Adrenal gland (tissue), 5 donors: Measurements from ENCODE around the gene SLC7A14.

Source experiments
- POLR2A ChIP-seq, 2 donors: fragments of 450-650 bp; IDR thresholded peaks; one replicate each; pipeline ENCODE4 v1.6.1; 2017; ENCODE audit warnings: antibody characterized with exemption in 2 of 2, mild to moderate bottlenecking in 2 of 2, moderate library complexity in 1 of 2
- TF ChIP-seq, protein P1 (sequence below), 6 experiments: fragments of 450-650 bp in 4 of 6; fragments of 200-600 bp in 2 of 6; sonication (generic) in 1 of 6; IDR thresholded peaks; 1 replicate in 5 of 6; 2 replicates in 1 of 6; pipeline versions ENCODE4 v1.5.1 to v1.8.0; 2016 to 2021; ENCODE audit warnings: antibody characterized with exemption in 6 of 6, mild to moderate bottlenecking in 2 of 6, moderate library complexity in 1 of 6
- donor health status: DM: no; HTN: no; CAD: no.

DNA sequence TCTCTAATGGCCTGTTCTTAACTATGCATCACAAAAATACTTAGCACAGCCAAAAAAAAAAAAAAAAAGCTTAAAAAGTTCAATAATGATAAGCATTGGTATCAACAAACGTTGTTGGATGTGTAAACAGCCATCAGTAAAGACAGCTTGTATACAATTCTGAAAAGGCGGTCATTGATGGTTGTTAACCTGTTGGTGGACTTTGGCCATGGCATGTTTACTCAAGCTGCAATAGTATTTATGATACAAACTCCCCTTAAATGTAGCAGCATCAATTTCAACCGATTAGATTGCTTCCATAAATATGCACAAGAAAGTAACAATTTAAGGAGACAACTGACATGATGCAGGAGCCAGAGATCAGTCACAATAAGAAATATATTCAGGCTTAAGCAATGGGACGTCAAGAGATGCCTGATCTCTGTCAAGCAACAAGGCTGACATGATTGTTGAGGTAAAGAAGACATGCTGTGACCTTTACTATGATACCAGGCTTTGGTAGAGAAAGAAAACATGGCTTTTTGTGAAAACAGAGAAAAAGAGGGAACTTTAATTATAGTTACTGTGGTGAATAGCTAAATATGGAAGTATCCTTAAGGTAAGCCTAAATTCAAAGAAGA is 14.2 kb upstream of the SLC7A14 start:
- TF ChIP-seq, protein P1, sequence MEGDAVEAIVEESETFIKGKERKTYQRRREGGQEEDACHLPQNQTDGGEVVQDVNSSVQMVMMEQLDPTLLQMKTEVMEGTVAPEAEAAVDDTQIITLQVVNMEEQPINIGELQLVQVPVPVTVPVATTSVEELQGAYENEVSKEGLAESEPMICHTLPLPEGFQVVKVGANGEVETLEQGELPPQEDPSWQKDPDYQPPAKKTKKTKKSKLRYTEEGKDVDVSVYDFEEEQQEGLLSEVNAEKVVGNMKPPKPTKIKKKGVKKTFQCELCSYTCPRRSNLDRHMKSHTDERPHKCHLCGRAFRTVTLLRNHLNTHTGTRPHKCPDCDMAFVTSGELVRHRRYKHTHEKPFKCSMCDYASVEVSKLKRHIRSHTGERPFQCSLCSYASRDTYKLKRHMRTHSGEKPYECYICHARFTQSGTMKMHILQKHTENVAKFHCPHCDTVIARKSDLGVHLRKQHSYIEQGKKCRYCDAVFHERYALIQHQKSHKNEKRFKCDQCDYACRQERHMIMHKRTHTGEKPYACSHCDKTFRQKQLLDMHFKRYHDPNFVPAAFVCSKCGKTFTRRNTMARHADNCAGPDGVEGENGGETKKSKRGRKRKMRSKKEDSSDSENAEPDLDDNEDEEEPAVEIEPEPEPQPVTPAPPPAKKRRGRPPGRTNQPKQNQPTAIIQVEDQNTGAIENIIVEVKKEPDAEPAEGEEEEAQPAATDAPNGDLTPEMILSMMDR (IDR thresholded peaks at IDR 0.05) = no peak
- no peak for TF ChIP-seq POLR2A (IDR thresholded peaks at IDR 0.05)
